Mammary epithelial cell (primary cell): ENCODE measurements around the gene XNDC1N.
"Not testable (repeated sequence)": the region's sequence is repeated elsewhere in the genome, so short reads cannot be mapped to it uniquely, and the experiment has no call there.

Experiments
- CTCF ChIP-seq, 2 donors: IDR thresholded peaks in 1 of 2; conservative IDR thresholded peaks in 1 of 2; 2 replicates each; pipeline ENCODE4 v1.5.1; 2011 to 2012; ENCODE audit warnings: inconsistent platforms in 2 of 2, low read length in 2 of 2, mild to moderate bottlenecking in 2 of 2, control low read depth in 1 of 2, low read depth in 1 of 2; ENCODE audit not compliant: insufficient read depth in 1 of 2; ENCODE audit errors: extremely low read depth in 1 of 2
- EZH2 ChIP-seq: IDR thresholded peaks from 2 replicates; pipeline ENCODE4 v1.6.1; 2012; ENCODE audit warnings: low read length, inconsistent platforms, borderline replicate concordance

GRCh38 chr11:71911986-71912340 is 16.4 kb downstream of the XNDC1N start:
- not testable (repeated sequence) for TF ChIP-seq CTCF (conservative IDR thresholded peaks at IDR 0.05 in 1 of 2, IDR thresholded peaks at IDR 0.05 in 1 of 2; ENCODE audit: extremely low read depth in 1 of 2, insufficient read depth in 1 of 2, low read depth in 1 of 2, low read length in 2 of 2); EZH2
